Thyroid gland (tissue), 4 donors: ENCODE measurements around the gene PARP8. TPM values are rescaled to one million over a fixed set of nuclear protein-coding genes. Genes with fewer than 3 reads are reported as not detected.

ENCODE experiments used
- DNase-seq, 2 donors: peaks; one replicate each; pipeline ENCODE4 v3.0.0-alpha.2; 2019
- H3K27ac ChIP-seq, 3 donors: fragments of 200-600 bp; sonication (generic); 1 replicate in 2 of 3; 2 replicates in 1 of 3; pipeline ENCODE4 v1.5.1; 2016 to 2019; ENCODE audit warnings: mild to moderate bottlenecking in 1 of 3, moderate library complexity in 1 of 3
- H3K27me3 ChIP-seq: fragments of 200-600 bp; sonication (generic); one replicate; pipeline ENCODE4 v1.5.1; 2019
- H3K36me3 ChIP-seq, 2 donors: fragments of 200-600 bp; sonication (generic); one replicate each; pipeline ENCODE4 v1.5.1; 2016 to 2019
- H3K4me1 ChIP-seq, 2 donors: fragments of 200-600 bp; sonication (generic); one replicate each; pipeline ENCODE4 v1.5.1; 2017 to 2019
- H3K4me3 ChIP-seq, 3 donors: fragments of 200-600 bp; sonication (generic); replicated peaks in 1 of 3; 1 replicate in 2 of 3; 2 replicates in 1 of 3; pipeline ENCODE4 v1.5.1; 2016; ENCODE audit warnings: mild to moderate bottlenecking in 1 of 3
- H3K9me3 ChIP-seq: fragments of 200-600 bp; sonication (generic); one replicate; pipeline ENCODE4 v1.5.1; 2017
- CTCF ChIP-seq, 6 experiments: fragments of 200-600 bp in 3 of 6; fragments of 450-650 bp in 3 of 6; sonication (generic) in 3 of 6; IDR thresholded peaks; one replicate each; pipeline ENCODE4 v1.5.1; 2016 to 2019; ENCODE audit warnings: antibody characterized with exemption in 6 of 6, mild to moderate bottlenecking in 2 of 6, inconsistent platforms in 1 of 6, moderate library complexity in 1 of 6
- POLR2A ChIP-seq, 2 donors: fragments of 450-650 bp; IDR thresholded peaks; one replicate each; pipeline ENCODE4 v1.6.1; 2017; ENCODE audit warnings: antibody characterized with exemption in 2 of 2, mild to moderate bottlenecking in 2 of 2, moderate library complexity in 1 of 2
- WGBS, 2 donors: methylation state at CpG; one replicate each; pipeline ENCODE4 v1.1.5; 2017; 5-methylcytosine and 5-hydroxymethylcytosine counted together
- intact Hi-C: fragments of 100-400 bp; cut with DNase I; formaldehyde crosslinking; loops from one replicate; pipeline ENCODE4 v1.15.1; 2023
- total RNA-seq, 4 donors: library from RNA; depleted of rRNA; stranded (reverse); fragments of >200 nt; gene quantifications; one replicate each; pipeline ENCODE4 v1.2.3, GENCODE V29; 2016

PARP8 gene
- total RNA-seq, 4 donors from 2014 or later, result 71.2 to 151 (median 107) TPM

GRCh38 chr5:50724262-50724661, 57.8 kb downstream of the PARP8 start:
- H3K27me3 ChIP-seq, result no peaks in the 10 kb centered on the region
- H3K27ac ChIP-seq, result no peak overlapping the region
- no peaks in the 10 kb centered on the region for H3K36me3 ChIP-seq
- no peak for DNase-seq
- TF ChIP-seq CTCF (IDR thresholded peaks at IDR 0.05) (no peak), POLR2A (IDR thresholded peaks at IDR 0.05) (no peak)
- intact Hi-C loops, result no loop called here
- peaks cover 26 to 32% of the 10 kb centered on the region in 2 donors for H3K4me1 ChIP-seq
- H3K4me3 ChIP-seq, result no peak overlapping the region
- no peaks in the 10 kb centered on the region for H3K9me3 ChIP-seq

GRCh38 chr5:50725800-50726474, 59.5 kb downstream of the PARP8 start:
- DNase-seq, result no peak
- intact Hi-C loops, result no loop called here
- no peaks in the 10 kb centered on the region for H3K36me3 ChIP-seq
- peaks cover 24 to 32% of the 10 kb centered on the region in 2 donors for H3K4me1 ChIP-seq
- H3K27me3 ChIP-seq, result no peaks in the 10 kb centered on the region
- TF ChIP-seq CTCF (IDR thresholded peaks at IDR 0.05) (no peak), POLR2A (IDR thresholded peaks at IDR 0.05) (no peak)
- H3K9me3 ChIP-seq, result no peaks in the 10 kb centered on the region
- H3K4me3 ChIP-seq, result no peak overlapping the region
- 87 to 95% methylated on average over 7 of the region's 7 CpGs for WGBS, 2 donors
- no peak overlapping the region for H3K27ac ChIP-seq

GRCh38 chr5:50726475-50727148, 60.2 kb downstream of the PARP8 start:
- Histone ChIP-seq H3K27ac (no peak overlapping the region), H3K9me3 (no peaks in the 10 kb centered on the region), H3K36me3 (no peaks in the 10 kb centered on the region), H3K4me3 (no peak overlapping the region), H3K27me3 (no peaks in the 10 kb centered on the region), H3K4me1 (peaks cover 17 to 29% of the 10 kb centered on the region in 2 donors)
- intact Hi-C loops, result no loop called here
- TF ChIP-seq CTCF (IDR thresholded peaks at IDR 0.05) (no peak), POLR2A (IDR thresholded peaks at IDR 0.05) (no peak)
- DNase-seq, result no peak
- 87 to 90% methylated on average over 3 of the region's 3 CpGs for WGBS, 2 donors

GRCh38 chr5:50727149-50727496, 60.7 kb downstream of the PARP8 start:
- Histone ChIP-seq H3K4me1 (peaks cover 16 to 29% of the 10 kb centered on the region in 2 donors), H3K27ac (no peak overlapping the region), H3K4me3 (no peak overlapping the region), H3K36me3 (no peaks in the 10 kb centered on the region), H3K9me3 (no peaks in the 10 kb centered on the region), H3K27me3 (no peaks in the 10 kb centered on the region)
- DNase-seq, result peak; percentile 40 to 45
- 46 to 63% methylated on average over 5 of the region's 5 CpGs for WGBS, 2 donors
- TF ChIP-seq POLR2A (IDR thresholded peaks at IDR 0.05) (no peak), CTCF (IDR thresholded peaks at IDR 0.05) (no peak)
- intact Hi-C loops, result no loop called here

- H3K9me3 ChIP-seq, result no peaks in the 10 kb centered on the region
Measured at GRCh38 chr5:50727845-50728244, 61.4 kb downstream of the PARP8 start.

More at GRCh38 chr5:50727845-50728244, 61.4 kb downstream of the PARP8 start:
- 95 to 99% methylated on average over 2 of the region's 2 CpGs for WGBS, 2 donors
- H3K36me3 ChIP-seq, result no peaks in the 10 kb centered on the region
- no peak overlapping the region for H3K4me3 ChIP-seq
- intact Hi-C loops, result no loop called here
- H3K27ac ChIP-seq, result no peak overlapping the region
- peaks cover 9 to 22% of the 10 kb centered on the region in 2 donors for H3K4me1 ChIP-seq
- DNase-seq, result no peak
- no peaks in the 10 kb centered on the region for H3K27me3 ChIP-seq
- no peak for TF ChIP-seq POLR2A (IDR thresholded peaks at IDR 0.05)
- TF ChIP-seq CTCF (IDR thresholded peaks at IDR 0.05), result no peak
